HG02943 (cell line): Measurements from ENCODE around the gene P3H1.

Experiments
- ATAC-seq: cut with Tn5 transposase; IDR thresholded peaks from one replicate; pipeline ENCODE4 v1.9.1; 2021; ENCODE audit warnings: mild to moderate bottlenecking, low read depth, moderate library complexity; ENCODE audit not compliant: unreplicated experiment

P3H1 gene

GRCh38 chr1:42746436-42747105 is 20.3 kb downstream of the P3H1 start:
- ATAC-seq, result no peak

GRCh38 chr1:42745851-42746250 is 21.0 kb downstream of the P3H1 start:
- no peak for ATAC-seq

GRCh38 chr1:42744148-42744413 is 22.7 kb downstream of the P3H1 start:
- ATAC-seq, result no peak

DNA sequence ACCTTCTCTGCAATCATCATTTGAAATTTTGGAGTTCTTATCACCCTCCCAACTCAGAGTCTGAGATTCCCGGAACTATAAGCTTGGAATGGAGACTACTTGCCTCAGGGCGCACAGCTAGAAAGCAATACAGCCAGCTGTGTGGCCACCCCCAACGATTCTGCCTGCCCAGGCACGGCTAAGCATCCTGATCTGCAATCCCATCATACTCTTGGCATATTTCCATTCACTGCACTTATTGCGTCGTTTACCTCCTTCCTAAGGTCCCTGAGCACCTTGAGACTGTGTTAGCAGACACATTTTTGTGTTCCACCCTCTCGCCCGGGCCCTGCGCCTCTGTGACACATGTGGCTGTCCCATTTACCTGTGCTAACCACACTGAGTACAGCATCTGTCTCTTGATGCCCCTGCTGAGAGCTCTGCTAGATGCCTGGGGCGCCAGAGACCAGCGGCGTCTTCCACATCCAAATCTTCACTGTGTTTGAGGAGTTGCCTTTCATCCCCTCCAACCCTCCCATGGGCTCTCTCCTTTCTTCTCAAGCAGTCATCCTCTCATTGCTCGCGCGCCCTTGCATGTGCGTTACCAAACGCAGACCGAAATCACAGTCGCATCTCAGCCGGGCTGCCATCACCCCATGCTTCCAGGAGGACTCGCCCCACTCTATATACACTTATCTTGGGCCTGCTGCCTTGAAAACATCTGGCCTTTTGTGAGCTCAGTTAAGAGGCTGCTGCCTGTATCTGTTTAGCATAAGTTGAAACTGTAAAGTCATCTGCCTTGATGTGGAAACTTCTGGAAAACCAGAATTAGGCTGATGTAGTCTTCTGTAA is 23.3 kb downstream of the P3H1 start:
- no peak for ATAC-seq

GRCh38 chr1:42742617-42743316 is 24.1 kb downstream of the P3H1 start:
- ATAC-seq, result no peak

DNA sequence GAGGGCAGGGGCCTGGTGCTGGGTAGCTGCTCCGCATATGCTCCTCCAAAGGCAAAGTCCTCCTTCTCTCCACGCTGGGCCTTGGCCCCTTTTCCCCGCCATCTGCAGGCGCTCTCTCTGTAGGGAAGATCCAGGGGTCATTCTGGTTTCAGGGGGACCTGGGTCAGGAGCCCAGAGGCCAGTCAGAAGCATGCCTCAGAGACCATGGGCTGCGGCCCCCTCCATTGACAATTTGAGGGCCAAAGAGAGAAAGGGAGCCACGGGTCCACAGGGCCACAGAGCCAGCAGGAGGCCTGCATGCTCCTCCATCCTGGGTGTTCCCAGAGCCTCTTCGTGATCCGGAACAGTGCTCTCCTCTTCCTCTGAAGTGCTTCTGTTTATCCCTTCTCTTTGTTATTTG is 24.7 kb downstream of the P3H1 start:
- ATAC-seq, result no peak

- no peak for ATAC-seq
These were observed 25.1 kb downstream of the P3H1 start for GRCh38 chr1:42741706-42742105.

DNA sequence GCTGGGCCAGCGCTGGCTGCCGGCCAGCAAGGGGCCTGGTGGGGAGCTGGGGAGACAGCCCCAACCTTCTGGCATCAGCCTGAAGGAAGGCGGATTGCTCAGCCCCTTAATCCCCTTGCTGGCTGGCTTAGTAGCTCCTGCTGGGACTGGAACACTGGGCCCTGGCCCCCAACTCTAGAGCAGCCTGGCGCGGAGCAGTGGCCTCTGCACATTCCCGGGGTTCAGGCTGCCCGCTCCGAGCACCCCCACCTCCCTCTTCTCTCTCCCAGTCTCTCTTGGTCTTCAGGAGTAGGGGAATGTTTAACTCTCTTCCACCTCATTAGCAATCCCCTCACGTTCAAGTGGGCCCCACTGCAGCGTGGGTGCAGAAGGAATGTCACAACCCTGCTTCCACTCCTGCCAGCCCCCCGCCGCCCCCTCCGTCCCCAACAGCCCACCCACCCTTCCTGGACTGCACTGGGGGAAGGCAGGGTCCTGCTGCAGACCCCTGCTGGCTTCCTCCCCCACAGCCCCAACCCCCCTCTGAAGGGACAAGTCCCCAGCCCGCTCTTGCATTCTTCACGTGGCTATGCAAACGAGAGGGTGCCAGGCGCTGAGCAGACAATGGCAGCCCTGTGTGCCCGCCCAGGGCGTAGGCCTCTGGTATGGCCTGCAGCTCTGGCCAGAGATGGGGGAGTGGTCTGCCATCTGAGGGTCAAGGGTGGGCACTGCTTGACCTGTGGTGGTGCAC is 25.8 kb downstream of the P3H1 start:
- ATAC-seq, result no peak

DNA sequence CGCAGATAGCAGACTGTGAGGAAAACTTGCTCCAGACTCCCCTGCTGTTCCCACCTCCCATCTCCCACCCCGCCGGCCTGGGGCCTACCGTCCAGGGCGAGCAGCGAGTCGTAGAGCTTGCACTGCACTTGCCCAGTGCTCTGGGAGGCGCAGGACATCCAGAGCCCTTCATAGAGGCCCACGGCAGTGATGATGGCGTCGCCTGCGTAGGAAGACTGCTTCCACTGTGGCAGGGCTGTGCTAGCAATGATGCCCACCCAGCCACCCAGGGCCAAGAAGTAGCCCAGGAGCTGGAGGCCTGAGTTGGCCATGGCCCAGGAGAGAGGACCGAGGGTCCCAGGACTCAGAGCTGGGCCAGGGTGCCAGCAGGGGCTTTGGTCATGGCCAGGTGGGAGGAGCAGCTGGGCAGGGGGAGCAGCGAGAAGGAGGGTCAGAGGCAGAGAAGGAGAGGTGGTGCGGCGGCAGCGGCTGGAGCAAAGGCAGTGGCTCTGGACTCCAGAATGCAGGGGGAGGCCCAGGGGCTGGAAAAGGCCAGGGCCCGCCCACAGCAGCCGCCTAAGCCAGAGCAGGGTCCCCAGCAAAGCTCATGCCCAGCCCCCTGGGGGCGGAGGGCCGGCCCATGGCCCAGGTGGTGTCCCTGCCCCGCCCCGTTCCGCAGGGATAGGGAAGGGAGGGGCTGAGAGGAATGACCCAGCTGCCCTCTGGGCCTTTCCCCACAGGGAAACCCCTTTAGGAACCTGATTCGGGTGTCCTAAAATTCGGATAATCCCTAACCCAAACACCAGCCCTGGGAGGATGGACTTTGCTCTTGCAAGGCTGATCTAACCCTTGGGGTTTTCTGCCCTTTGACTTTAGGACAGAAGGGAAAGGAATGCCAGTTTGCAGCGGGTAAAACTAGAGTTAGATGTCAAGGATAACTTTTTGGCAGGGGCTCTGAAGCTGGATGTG is 26.8 kb downstream of the P3H1 start, which contains the start of gene CLDN19:
TSS of gene CLDN19 (minus strand) at position 484 of the 948 bp plus-strand sequence. CDS start at position 311, 173 bp downstream.
- ATAC-seq, result no peak

- no peak for ATAC-seq
These were observed 28.1 kb downstream of the P3H1 start for GRCh38 chr1:42738678-42739226.

DNA sequence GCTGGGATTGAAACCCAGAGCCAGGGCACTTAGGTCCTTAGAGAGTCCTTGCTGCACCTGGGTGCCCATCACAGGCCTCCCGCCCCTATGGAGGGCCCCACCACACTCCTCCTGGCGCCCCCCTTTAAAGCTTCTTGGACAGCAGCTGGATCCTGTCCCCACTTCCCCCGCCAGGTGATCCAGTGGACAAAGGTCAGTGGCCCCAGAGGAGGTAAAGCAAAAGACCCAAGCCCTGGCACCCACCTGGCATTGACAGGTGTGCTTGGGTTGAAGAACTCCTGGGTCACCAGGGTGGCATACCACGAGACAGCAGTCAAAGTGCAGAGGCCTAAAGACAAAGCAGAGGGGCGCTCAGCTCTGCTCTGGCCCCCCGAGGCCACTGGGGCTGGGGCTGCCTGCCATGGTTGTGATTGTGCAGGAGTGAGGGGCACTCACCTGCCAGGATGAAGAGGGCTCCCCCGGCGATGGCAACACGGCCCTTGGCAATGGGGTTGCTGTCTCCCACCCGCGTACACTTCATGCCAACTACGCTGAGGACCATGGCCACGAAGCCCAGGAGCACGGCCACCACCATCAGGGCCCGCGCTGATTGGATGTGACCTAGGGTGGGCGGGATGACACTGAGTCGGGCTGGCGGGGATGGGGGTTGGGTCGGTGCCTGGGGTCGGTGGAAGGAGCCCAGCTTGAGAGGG is 28.7 kb downstream of the P3H1 start:
- no peak for ATAC-seq

GRCh38 chr1:42737257-42737656 is 29.6 kb downstream of the P3H1 start:
- no peak for ATAC-seq

DNA sequence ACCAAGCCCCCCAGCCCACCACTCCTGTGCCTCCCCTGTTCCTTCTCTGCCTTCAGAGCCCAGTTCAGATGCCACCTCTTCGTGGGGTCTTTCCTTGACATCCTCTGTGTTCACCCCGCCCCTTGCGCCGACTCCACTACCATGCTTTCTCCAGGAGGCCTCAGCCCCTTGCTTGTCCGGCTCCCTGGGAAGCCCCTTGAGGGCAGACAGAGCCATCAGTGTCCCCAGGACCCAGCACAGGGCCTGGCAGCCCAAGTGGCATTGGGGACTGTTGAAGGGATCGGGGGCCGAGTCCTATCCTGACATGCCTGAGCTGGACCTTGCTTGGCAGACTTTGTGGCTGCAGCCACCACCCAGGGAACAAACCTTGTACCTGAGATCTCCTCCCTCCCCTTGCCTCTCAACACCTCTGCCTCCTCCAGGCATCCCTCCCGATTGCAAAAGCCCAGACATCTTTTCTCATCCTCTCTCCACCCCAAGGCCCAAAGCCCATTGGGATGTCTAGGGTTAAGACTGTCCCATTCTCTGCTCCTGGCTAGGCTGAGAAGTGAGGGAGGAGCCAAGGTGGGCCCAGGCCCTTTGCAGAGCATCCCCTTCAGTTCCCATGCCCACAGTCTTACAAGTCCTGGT is 30.1 kb downstream of the P3H1 start:
- ATAC-seq, result no peak

GRCh38 chr1:42736152-42736551 is 30.7 kb downstream of the P3H1 start:
- ATAC-seq, result no peak

DNA sequence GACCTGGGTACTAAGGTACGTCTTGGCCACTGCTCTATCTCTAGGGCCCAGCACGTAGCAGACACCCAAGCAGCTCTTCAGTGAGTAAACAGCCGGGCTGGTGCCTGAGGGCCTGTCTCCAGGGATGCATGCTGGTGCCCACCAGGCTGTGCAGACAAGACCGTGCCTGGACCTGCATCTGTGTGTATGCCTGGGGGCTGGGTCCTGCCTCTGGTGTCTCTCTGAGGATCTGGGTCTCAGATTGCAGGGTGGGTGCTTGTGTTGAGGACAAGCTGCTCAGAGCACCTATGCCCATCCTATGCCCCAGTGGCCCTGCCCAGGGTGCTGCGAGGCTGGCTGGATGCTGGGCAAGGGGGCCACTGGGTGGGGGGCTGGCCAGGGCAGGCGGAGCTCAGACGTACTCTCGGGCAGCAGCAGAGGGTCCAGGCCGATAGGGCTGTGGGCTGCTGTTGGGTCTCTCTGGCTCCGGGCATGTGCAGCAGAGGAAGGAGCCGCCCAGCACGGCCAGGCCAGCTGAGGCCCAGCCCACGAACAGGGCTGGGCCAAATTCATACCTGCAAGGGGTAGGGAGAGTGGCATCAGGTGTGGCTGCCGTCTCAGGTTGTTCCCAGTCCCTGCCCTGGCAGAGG is 31.2 kb downstream of the P3H1 start:
- no peak for ATAC-seq

- no peak for ATAC-seq
These were observed 31.8 kb downstream of the P3H1 start for GRCh38 chr1:42735056-42735455.

DNA sequence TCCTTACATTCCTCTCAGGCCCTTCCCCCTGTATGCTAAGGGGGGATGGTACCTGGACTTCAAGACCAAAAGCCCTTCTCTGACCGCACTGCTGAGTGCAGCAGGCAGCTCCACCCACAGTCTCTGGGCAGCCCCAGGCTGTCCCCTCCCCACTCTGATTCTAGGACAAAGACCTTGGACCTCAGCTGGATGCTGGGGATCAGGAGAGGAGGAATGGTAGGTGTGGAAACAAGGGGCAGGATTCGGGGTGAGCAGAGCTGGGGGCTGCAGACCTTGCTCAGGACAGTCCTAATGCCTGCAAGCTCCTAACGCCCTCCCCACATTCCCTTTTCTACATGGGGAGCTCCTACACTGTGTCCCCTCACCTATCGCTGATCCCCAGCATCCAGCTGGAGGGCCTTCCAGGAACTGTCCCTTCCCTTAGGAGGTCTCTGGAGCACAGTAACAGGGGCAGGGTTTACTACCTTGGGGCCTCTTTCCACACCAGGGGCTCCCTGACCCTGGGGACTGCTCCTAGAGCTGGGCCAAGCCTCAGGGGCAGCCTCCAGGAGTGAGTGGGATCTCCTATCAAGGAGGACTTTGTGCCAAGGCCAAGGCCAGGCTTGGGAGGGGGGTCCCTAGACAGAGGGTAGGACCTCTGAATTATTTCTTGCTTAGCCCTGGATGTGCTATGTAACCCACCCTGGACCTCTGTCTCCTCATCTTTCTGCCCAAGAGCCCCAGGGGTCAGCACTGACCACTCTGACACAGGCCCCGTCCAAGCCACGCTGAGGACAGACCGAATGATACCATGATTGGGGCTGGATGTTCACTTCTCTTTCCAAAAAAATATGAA is 32.4 kb downstream of the P3H1 start:
- no peak for ATAC-seq
